GM23338 (cell line): ENCODE data around the gene KRTAP4-12.

Experiments used
- CREB1 ChIP-seq: fragments of 250-450 bp; sonication (Bioruptor Pico); IDR thresholded peaks from 2 replicates; pipeline ENCODE4 v1.5.0; 2020; ENCODE audit warnings: low read depth, mild to moderate bottlenecking, moderate library complexity
- CTCF ChIP-seq, 2 experiments: fragments of 200-600 bp in 1 of 2; sonication (generic) in 1 of 2; conservative IDR thresholded peaks; 2 replicates each; pipeline versions ENCODE4 v1.5.1 to v1.6.1; 2016 to 2017; ENCODE audit warnings: antibody characterized with exemption in 2 of 2, low read depth in 2 of 2, mild to moderate bottlenecking in 2 of 2, moderate library complexity in 1 of 2
- EZH2 ChIP-seq: fragments of 200-600 bp; sonication (generic); IDR thresholded peaks from one replicate; pipeline ENCODE4 v1.8.0; 2017; ENCODE audit warnings: antibody characterized with exemption, mild to moderate bottlenecking, low read depth; ENCODE audit not compliant: unreplicated experiment
- EZH2phosphoT487 ChIP-seq: fragments of 200-600 bp; sonication (generic); IDR thresholded peaks from one replicate; pipeline ENCODE4 v1.8.1; 2018; ENCODE audit warnings: antibody characterized with exemption; ENCODE audit not compliant: unreplicated experiment
- JUNB ChIP-seq: IDR thresholded peaks from one replicate; pipeline ENCODE4 v1.6.1; 2016; ENCODE audit warnings: antibody characterized with exemption; ENCODE audit not compliant: unreplicated experiment
- POLR2AphosphoS5 ChIP-seq: IDR thresholded peaks from 2 replicates; pipeline ENCODE4 v1.6.1; 2016; ENCODE audit warnings: antibody characterized with exemption, low read depth
- REST ChIP-seq: IDR thresholded peaks from one replicate; pipeline ENCODE4 v1.6.1; 2018; ENCODE audit warnings: antibody characterized with exemption; ENCODE audit not compliant: unreplicated experiment
- STAT1 ChIP-seq: IDR thresholded peaks from one replicate; pipeline ENCODE4 v1.6.1; 2016; ENCODE audit warnings: antibody characterized with exemption; ENCODE audit not compliant: unreplicated experiment
- ZNF462 ChIP-seq: fragments of 250-450 bp; sonication (Bioruptor Pico); IDR thresholded peaks from 2 replicates; pipeline ENCODE4 v1.5.0; 2020; ENCODE audit warnings: mild to moderate bottlenecking, moderate library complexity

- no peak for TF ChIP-seq POLR2AphosphoS5
- no peak for TF ChIP-seq CTCF (conservative IDR thresholded peaks at IDR 0.05; ENCODE audit: low read depth in 2 of 2)
- TF ChIP-seq EZH2 = no peak
- no peak for TF ChIP-seq JUNB
- no peak for TF ChIP-seq EZH2phosphoT487
- TF ChIP-seq REST = no peak
- TF ChIP-seq CREB1 = no peak
- no peak for TF ChIP-seq STAT1
- TF ChIP-seq ZNF462 = no peak
Measured at GRCh38 chr17:41082626-41083025, 41.4 kb downstream of the KRTAP4-12 start.
